ENCODE measurements around the gene ZMYND8.
A peak's percentile ranks its signal among the peaks of the same experiment; 100 is the strongest.
"Not testable (repeated sequence)": the region's sequence is repeated elsewhere in the genome, so short reads cannot be mapped to it uniquely, and the experiment has no call there.

The ZMYND8 gene

DNA sequence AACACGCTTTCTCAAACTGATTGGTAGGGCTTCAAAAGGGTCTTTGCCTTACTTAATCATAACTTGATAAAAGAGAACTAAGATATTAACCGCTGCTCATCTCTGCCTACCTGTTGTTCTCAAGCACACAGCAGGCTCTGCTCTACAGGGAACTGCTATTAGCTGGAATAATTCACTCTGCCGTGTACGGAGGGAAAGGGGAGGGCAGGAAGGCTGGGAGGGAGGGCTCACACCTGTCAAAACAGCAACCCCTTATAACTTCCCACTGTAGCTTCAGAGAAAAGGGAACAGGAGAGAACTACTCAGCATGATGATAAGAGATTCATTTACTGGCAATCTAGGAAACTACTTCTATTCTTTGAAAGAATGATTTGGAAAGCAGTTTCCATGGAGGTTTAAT is 75.1 kb downstream of the ZMYND8 start:
- no peak for DNase-seq

- DNase-seq, result no peak
Observed at GRCh38 chr20:47280668-47281067, 75.8 kb downstream of the ZMYND8 start.

DNA sequence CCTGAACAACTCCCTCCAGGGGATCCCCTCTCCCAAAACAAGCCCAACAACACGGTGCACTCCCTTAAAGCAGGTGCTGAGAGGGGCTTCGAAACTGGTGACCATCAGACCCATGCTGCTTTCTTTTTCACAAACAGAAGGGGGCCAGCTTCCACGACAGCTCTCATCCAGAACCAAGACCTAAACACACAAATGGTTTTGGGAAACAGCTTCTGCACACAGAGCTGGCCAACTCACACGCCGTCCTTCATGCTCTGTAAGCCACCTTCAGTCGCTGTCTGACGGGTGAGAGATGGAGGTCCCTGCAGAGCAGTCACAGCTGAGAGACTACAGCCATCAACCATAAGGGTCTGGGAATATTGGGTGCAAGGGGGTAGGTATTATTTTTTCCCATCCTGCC is 76.3 kb downstream of the ZMYND8 start:
- no peak for DNase-seq

DNA sequence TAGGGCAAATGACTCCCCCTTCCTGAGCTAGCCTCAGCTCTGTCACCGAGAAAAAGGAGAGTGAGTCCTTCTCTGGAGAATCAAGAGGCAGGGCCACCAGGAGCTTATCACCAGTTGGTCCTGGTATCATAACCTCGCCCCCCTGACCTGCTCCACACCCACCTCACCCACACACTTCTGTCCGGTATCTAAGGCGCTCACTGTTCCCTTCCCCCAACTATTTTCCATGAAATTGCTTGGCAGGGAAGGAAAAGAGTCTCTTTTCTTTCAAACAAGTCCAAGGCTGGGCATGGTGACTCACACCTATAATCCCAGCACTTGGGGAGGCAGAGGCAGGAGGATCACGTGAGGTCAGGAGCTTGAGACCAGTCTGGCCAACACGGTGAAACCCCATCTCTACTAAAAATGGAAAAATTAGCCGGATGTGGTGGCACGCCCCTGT is 77.6 kb downstream of the ZMYND8 start:
- DNase-seq, result no peak

DNA sequence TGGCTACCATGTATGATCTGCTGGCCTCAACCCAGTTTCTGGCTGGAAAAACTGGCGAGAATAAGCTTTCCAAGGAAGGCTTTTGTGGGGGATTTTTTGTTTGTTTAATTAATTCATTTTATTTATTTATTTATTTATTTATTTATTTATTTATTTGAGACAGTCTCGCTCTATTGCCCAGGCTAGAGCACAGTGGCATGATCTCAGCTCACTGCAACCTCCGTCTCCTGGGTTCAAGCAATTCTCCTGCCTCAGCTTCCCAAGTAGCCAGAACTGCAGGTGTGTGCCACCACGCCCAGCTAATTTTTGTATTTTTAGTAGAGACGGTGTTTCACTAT is 79.0 kb downstream of the ZMYND8 start:
- DNase-seq, result not testable (repeated sequence)

GRCh38 chr20:47276851-47277534 is 79.5 kb downstream of the ZMYND8 start:
- no peak for DNase-seq

DNA sequence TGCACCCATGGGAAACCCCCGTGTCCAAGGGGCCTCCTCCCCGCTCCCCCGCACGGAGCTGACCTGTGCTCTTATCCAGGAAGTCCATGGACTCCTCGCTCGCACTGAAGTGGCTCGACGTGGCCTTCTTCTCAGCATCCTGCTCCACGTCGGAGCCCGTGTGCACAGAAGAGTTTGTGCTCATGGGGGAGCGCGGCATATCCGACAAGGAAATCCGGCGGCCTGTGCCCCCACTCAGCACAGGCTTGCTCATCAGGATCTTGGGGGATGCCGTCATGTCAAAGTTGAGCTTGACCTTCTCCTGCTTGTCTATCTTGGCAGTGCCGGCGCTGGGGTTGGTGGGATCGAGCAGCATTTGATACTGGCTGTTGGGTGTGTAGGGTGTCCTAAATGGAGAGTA is 80.2 kb downstream of the ZMYND8 start:
- DNase-seq, result no peak

DNA sequence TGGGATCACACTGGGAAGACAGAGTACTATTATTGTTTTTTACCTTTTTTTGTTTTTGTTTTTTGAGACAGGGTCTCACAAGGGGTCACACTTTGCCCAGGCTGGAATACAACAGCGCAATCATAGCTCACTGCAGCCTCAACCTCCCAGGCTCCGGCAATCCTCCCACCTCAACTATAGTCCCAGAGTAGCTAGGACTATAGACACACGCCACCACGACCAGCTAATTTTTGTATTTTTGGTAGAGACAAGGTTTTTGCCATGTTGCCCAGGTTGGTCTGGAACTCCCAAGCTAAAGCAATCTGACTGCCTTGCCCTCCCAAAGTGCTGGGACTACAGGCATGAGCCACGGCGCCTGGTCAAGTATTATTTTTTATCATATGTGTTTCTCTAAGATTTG is 81.0 kb downstream of the ZMYND8 start:
- DNase-seq, result no peak

DNA sequence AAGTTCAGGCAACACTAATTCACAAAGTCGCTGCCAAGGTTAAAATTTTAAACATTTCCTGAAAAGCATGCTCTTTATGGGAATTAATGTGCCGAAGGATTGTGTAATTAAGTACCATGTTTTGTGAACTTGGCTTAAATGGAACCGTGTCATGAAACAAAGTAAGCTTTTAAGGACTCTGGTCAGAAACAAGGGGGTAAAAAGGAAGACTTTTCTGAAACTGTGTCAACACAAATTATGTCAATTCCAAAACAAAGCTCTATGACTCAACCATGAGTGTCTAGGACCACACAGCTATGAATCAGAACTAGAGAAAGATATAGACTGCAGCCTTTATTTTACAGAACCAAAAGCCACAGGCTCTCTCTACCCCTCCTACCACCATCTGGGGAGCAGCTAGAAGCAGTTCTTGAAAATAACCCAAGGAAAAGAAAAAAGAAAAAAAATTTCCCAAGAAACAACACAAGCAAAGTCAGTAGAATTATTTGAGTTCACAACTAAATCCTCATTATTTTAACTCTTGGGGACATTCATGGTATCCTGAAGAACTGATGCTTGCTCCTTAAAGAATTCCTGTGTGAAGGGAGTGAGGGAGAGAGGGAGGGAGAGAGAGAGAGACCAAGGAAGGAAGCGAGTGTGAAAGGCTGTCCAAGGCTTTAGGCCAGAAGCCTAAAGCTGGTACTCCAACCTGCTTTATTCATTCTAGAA is 81.9 kb downstream of the ZMYND8 start:
- no peak for DNase-seq

GRCh38 chr20:47273591-47274235 is 82.8 kb downstream of the ZMYND8 start:
- DNase-seq, result no peak

DNA sequence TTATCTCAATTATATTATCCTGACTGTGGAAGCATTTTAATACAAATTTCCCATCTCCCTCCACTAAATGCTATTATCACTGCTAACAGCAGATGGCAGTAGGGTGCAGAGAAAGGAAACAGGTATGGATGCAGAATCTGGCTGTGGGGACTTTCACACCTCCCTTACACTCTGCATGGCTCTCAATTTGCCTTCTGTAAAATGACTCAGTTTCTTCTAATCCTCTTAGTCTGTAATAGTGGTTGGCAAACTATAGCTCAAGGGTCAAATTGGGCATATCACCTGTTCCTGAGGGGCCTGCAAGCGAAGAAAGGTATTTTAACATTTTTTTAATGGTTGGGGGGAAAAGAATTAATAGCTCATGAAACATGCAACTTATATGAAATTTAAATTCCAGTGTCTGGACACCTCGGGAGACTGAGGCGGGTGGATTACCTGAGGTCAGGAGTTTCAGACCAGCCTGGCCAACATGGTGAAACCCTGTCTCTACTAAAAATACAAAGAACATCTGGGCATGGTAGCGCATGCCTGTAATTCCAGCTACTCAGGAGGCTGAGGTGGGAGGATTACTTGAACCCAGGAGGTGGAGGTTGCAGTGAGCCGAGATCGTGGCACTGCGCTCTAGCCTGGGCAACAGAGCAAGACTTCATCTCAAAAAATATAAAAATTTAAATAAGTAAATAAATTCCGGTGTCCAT is 83.5 kb downstream of the ZMYND8 start:
- DNase-seq, result peak; percentile 54

- DNase-seq, result no peak
Observed at GRCh38 chr20:47271046-47271615, 85.4 kb downstream of the ZMYND8 start.

GRCh38 chr20:47269309-47270165 is 87.0 kb downstream of the ZMYND8 start:
- no peak for DNase-seq

GRCh38 chr20:47267621-47268020 is 88.9 kb downstream of the ZMYND8 start:
- no peak for DNase-seq

DNA sequence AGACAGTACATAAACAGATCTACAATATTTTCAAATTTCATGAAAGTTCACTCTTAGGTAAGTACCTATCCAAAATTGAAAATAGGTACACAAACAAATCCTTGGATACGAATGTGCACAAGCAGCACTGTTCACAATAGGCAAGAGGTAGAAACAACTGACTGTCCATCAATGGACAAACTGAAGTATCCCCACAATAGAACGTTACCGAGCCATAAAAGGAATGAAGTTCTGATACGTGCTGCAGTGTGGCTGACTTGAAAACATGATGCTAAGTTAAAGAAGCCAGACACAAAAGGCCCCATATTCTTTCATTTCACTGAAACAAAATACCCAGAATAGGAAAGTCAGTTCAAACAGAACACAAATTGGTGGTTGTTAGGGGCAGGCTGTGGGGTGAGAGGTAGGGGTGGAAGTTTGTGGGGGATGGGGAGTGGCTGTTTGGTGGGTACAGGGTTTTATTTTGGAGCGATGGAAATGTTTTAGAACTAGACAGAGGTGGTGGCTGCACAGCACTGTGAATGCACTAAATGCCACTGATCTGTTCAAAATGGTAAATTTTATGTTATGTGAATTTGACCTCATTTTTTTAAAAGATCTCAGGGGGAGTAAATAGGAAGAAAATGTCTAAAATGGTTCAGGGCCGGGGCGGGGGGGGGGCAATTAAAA is 89.5 kb downstream of the ZMYND8 start:
- DNase-seq, result no peak

DNA sequence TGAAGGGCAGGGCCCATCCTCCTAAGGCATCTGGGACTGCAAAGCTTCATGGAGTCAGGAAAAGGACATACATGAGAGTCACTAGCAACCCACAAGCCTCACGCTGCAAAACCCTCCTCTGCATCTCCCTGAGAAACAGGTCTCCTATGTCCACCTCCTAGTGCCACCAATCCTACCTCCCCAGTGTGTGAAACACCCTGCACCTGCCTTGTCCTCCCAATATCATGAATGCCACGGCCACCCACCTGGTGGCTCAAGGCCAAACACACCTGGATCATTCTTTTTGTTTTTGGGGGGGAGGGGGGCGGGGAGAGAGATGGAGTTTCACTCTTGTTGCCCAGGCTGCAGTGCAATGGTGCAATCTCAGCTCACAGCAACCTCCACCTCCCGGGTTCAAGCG is 90.5 kb downstream of the ZMYND8 start:
- no peak for DNase-seq

GRCh38 chr20:47265214-47265613 is 91.3 kb downstream of the ZMYND8 start:
- DNase-seq, result no peak

GRCh38 chr20:47264137-47264769 is 92.2 kb downstream of the ZMYND8 start:
- DNase-seq, result not testable (repeated sequence)

DNA sequence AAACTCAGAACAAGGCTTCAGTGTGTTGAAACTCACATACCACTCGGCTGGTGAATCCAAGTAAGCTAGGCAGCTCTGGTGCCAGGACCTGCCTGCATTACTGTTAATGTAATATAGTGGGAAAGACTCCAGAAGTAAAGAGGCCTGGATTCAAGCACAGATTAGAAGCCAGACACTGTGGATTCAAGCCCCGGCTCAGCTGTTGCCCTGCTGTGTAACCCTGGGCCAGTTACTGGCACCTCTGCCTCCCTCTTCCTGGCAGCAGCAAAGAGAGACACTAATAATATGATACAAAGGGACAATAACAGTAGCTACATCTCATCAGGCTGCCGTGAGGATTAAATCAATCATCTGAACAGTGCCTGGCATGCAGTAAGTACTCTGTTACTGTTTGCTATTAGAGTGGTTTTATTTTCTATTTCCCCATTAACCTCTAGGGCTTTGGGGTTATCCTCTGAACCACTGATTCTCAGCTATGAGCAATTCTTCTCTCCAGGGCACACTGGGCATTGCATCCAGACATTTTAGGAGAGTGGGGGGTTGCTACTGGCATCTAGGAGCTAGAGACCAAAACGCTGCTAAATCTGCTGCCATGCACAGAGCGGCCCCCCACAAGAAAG is 92.9 kb downstream of the ZMYND8 start:
- DNase-seq, result no peak

DNA sequence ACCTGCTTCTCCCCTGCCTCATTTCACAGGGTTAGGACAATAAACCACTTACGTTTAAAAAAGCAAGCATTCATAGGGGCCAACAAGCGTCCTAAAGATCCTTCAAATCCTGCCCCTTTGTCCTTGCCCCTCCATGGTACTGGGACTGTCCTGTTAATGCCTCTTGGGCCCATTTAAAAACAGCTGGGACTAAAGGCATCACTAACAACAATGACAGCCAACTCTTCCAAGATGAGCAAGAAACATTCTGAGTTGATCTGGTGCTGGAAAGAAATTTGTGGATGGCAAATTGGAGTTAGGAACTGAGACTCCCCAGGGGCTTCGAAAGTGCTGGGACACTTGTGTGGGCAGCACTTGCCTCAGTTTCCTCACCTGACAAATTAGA is 93.4 kb downstream of the ZMYND8 start:
- DNase-seq, result no peak

All from NCI-H510A treated with DMSO at 0.1 percent for 48 hours (cell line).